Keratinocyte (primary cell): ENCODE measurements around the gene FAM83C.

Source experiments
- EZH2 ChIP-seq: IDR thresholded peaks from one replicate; pipeline ENCODE4 v1.6.1; 2012; ENCODE audit warnings: inconsistent platforms, mild to moderate bottlenecking, low read length, moderate library complexity
- TF ChIP-seq, protein P1 (sequence below), 3 experiments: IDR thresholded peaks in 1 of 3; conservative IDR thresholded peaks in 1 of 3; optimal IDR thresholded peaks in 1 of 3; 2 replicates in 2 of 3; 3 replicates in 1 of 3; pipeline versions ENCODE3 to v1.5.1; 2011; ENCODE audit warnings: low read length in 3 of 3, mild to moderate bottlenecking in 3 of 3, moderate library complexity in 2 of 3, control low read depth in 1 of 3, inconsistent platforms in 1 of 3; ENCODE audit not compliant: insufficient read depth in 2 of 3; ENCODE audit errors: extremely low read depth in 1 of 3

GRCh38 chr20:35273449-35274171 lies 18.6 kb downstream of the FAM83C start:
- TF ChIP-seq, protein P1, sequence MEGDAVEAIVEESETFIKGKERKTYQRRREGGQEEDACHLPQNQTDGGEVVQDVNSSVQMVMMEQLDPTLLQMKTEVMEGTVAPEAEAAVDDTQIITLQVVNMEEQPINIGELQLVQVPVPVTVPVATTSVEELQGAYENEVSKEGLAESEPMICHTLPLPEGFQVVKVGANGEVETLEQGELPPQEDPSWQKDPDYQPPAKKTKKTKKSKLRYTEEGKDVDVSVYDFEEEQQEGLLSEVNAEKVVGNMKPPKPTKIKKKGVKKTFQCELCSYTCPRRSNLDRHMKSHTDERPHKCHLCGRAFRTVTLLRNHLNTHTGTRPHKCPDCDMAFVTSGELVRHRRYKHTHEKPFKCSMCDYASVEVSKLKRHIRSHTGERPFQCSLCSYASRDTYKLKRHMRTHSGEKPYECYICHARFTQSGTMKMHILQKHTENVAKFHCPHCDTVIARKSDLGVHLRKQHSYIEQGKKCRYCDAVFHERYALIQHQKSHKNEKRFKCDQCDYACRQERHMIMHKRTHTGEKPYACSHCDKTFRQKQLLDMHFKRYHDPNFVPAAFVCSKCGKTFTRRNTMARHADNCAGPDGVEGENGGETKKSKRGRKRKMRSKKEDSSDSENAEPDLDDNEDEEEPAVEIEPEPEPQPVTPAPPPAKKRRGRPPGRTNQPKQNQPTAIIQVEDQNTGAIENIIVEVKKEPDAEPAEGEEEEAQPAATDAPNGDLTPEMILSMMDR (optimal IDR thresholded peaks at IDR 0.05 in 1 of 3, IDR thresholded peaks at IDR 0.05 in 1 of 3, conservative IDR thresholded peaks at IDR 0.05 in 1 of 3; ENCODE audit: extremely low read depth in 1 of 3, insufficient read depth in 2 of 3, low read length in 3 of 3) = no peak
- no peak for TF ChIP-seq EZH2
